Heart left ventricle (tissue), 13 donors: ENCODE data around the gene RGL1.

Source experiments
- CTCF ChIP-seq, 12 donors: fragments of 200-600 bp; sonication (generic) in 4 of 12; IDR thresholded peaks; one replicate each; pipeline versions ENCODE4 v1.5.0 to v1.8.0; 2018 to 2022; ENCODE audit warnings: antibody characterized with exemption in 12 of 12, mild to moderate bottlenecking in 5 of 12
- POLR2A ChIP-seq, 2 donors: fragments of 450-650 bp; IDR thresholded peaks; one replicate each; pipeline ENCODE4 v1.6.1; 2017; ENCODE audit warnings: antibody characterized with exemption in 2 of 2, mild to moderate bottlenecking in 2 of 2, moderate library complexity in 2 of 2
- donor health status: ischemic (EF 13 %, LVEDD 7.1; RV severe dilation, severe dysfunction).
- donor health status: DM: no; HTN: yes; CAD: no.
- donor health status: DM: no; HTN: no; CAD: no.
- donor health status: ischemic (EF 25% LVEDD 6.9; RV normal size, moderate dysfunction).
- donor health status: ischemic (EF 25% LVEDD 5.7; RV mildly dilated, moderate dysfunction).
- donor health status: ischemic (EF 35%, LVEDD 5.7; RV mildly dilated, moderate dysfunction).
- donor health status: nonischemic (EF 11% LVEDD 7.7; RV severe dilation, severe dysfunction).
- donor health status: DM: yes; HTN: yes; CAD: no.
- donor health status: PGD.
- donor health status: ischemic (EF 29% LVEDD 5.4; RV normal size, mild dysfunction).
- donor health status: nonischemic (EF 23%, LVEDD 6.1; RV moderate dilation, normal function).

GRCh38 chr1:183870351-183871077 lies 65.6 kb downstream of the RGL1 start:
- TF ChIP-seq POLR2A (IDR thresholded peaks at IDR 0.05), result no peak
- no peak for TF ChIP-seq CTCF (IDR thresholded peaks at IDR 0.05)
